Spleen (tissue), 11 donors: ENCODE data around the gene RAD51B. TPM values are rescaled to one million over a fixed set of nuclear protein-coding genes. Genes with fewer than 3 reads are reported as not detected.

Source experiments
- DNase-seq: peaks from one replicate; pipeline ENCODE4 v3.0.0-alpha.2; 2020
- H3K27ac ChIP-seq, 8 donors: fragments of 200-600 bp; sonication (generic) in 7 of 8; 1 replicate in 4 of 8; 2 replicates in 4 of 8; pipeline versions ENCODE4 v1.5.0 to v1.8.0; 2016 to 2021; ENCODE audit warnings: inconsistent platforms in 4 of 8, mild to moderate bottlenecking in 4 of 8, moderate library complexity in 1 of 8
- H3K27me3 ChIP-seq, 7 donors: fragments of 200-600 bp; sonication (generic) in 6 of 7; replicated peaks in 1 of 7; 1 replicate in 4 of 7; 2 replicates in 3 of 7; pipeline versions ENCODE4 v1.5.0 to v1.8.0; 2016 to 2021; ENCODE audit warnings: inconsistent platforms in 3 of 7, mild to moderate bottlenecking in 1 of 7
- H3K36me3 ChIP-seq, 6 donors: fragments of 200-600 bp; sonication (generic) in 5 of 6; 1 replicate in 4 of 6; 2 replicates in 2 of 6; pipeline versions ENCODE4 v1.5.0 to v1.8.0; 2016 to 2021; ENCODE audit warnings: inconsistent platforms in 2 of 6
- H3K4me1 ChIP-seq, 6 donors: fragments of 200-600 bp; sonication (generic) in 5 of 6; 1 replicate in 3 of 6; 2 replicates in 3 of 6; pipeline versions ENCODE4 v1.5.0 to v1.8.0; 2016 to 2021; ENCODE audit warnings: inconsistent platforms in 3 of 6
- H3K4me3 ChIP-seq, 8 donors: fragments of 200-600 bp; sonication (generic) in 7 of 8; 1 replicate in 4 of 8; 2 replicates in 4 of 8; pipeline versions ENCODE4 v1.5.0 to v1.8.0; 2016 to 2021; ENCODE audit warnings: inconsistent platforms in 4 of 8, mild to moderate bottlenecking in 4 of 8, moderate library complexity in 2 of 8
- H3K9me3 ChIP-seq, 8 donors: fragments of 200-600 bp; sonication (generic) in 7 of 8; 1 replicate in 4 of 8; 2 replicates in 4 of 8; pipeline versions ENCODE4 v1.5.0 to v1.8.0; 2016 to 2021; ENCODE audit warnings: inconsistent platforms in 4 of 8
- POLR2A ChIP-seq, 3 donors: fragments of 450-650 bp; IDR thresholded peaks; one replicate each; pipeline ENCODE4 v1.5.1; 2017; ENCODE audit warnings: antibody characterized with exemption in 3 of 3, mild to moderate bottlenecking in 1 of 3
- POLR2AphosphoS5 ChIP-seq, 3 donors: sonication (generic); formaldehyde crosslinking; IDR thresholded peaks; one replicate each; pipeline ENCODE4 v1.5.1; 2017; ENCODE audit warnings: antibody characterized with exemption in 3 of 3
- WGBS, 5 donors: extraction: QIAGEN DNeasy Blood & Tissue Kit in 3 of 5; methylation state at CpG; one replicate each; pipeline versions ENCODE4 v1.1.5 to v1.1.7; 2013 to 2018; 5-methylcytosine and 5-hydroxymethylcytosine counted together
- intact Hi-C: fragments of 100-400 bp; cut with DNase I; formaldehyde crosslinking; loops from one replicate; pipeline ENCODE4 v1.15.0; 2023; ENCODE audit warnings: low total_unique reads
- polyA plus RNA-seq, 3 donors: library from polyadenylated mRNA; stranded (reverse); fragments of 200-250 nt; gene quantifications; one replicate each; pipeline ENCODE4 v1.2.1, GENCODE V29; 2013
- total RNA-seq, 7 donors: library from RNA; depleted of rRNA in 3 of 7; stranded (reverse); fragments of >200 nt in 3 of 7; fragmentation: NEBNext Ultra II Directional in 4 of 7; extraction: Animal tissue kit (Norgen Biotek cat#: 25700) in 4 of 7; gene quantifications; one replicate each; pipeline versions ENCODE4 v1.1.0 to v1.2.1, GENCODE V29; 2016 to 2021
- TF ChIP-seq, protein P1 (sequence below), 11 experiments: fragments of 200-600 bp in 7 of 11; fragments of 450-650 bp in 4 of 11; sonication (generic) in 4 of 11; IDR thresholded peaks in 8 of 11; conservative IDR thresholded peaks in 3 of 11; 1 replicate in 7 of 11; 2 replicates in 4 of 11; pipeline versions ENCODE4 v1.4.0 to v1.8.0; 2016 to 2021; ENCODE audit warnings: antibody characterized with exemption in 11 of 11, inconsistent platforms in 4 of 11, mild to moderate bottlenecking in 1 of 11
- donor health status: healthy with polysubstance abuse.
- donor health status: DM: no; HTN: no; CAD: no; lungs with moderate emphysema.
- donor health status: DM: no; HTN: no; CAD: no.
- donor health status: Bipolar disorder and iron deficiency.
- donor health status: healthy.
- donor health status: DM: no; HTN: no; CAD: no.
- donor health status: DM: yes; HTN: yes; CAD: no.

The RAD51B gene
- total and polyA plus RNA-seq, 10 donors = 4.2 to 43.7 (median 29.8) TPM

GRCh38 chr14:67942080-67942710, 122.6 kb downstream of the RAD51B start:
- TF ChIP-seq POLR2AphosphoS5 (IDR thresholded peaks at IDR 0.05) = no peak
- TF ChIP-seq, protein P1, sequence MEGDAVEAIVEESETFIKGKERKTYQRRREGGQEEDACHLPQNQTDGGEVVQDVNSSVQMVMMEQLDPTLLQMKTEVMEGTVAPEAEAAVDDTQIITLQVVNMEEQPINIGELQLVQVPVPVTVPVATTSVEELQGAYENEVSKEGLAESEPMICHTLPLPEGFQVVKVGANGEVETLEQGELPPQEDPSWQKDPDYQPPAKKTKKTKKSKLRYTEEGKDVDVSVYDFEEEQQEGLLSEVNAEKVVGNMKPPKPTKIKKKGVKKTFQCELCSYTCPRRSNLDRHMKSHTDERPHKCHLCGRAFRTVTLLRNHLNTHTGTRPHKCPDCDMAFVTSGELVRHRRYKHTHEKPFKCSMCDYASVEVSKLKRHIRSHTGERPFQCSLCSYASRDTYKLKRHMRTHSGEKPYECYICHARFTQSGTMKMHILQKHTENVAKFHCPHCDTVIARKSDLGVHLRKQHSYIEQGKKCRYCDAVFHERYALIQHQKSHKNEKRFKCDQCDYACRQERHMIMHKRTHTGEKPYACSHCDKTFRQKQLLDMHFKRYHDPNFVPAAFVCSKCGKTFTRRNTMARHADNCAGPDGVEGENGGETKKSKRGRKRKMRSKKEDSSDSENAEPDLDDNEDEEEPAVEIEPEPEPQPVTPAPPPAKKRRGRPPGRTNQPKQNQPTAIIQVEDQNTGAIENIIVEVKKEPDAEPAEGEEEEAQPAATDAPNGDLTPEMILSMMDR (IDR thresholded peaks at IDR 0.05 in 8 of 11, conservative IDR thresholded peaks at IDR 0.05 in 3 of 11) = no peak
- TF ChIP-seq POLR2A (IDR thresholded peaks at IDR 0.05) = no peak
- H3K4me3 ChIP-seq = no peak overlapping the region
- no peaks in the 10 kb centered on the region for H3K9me3 ChIP-seq

DNA sequence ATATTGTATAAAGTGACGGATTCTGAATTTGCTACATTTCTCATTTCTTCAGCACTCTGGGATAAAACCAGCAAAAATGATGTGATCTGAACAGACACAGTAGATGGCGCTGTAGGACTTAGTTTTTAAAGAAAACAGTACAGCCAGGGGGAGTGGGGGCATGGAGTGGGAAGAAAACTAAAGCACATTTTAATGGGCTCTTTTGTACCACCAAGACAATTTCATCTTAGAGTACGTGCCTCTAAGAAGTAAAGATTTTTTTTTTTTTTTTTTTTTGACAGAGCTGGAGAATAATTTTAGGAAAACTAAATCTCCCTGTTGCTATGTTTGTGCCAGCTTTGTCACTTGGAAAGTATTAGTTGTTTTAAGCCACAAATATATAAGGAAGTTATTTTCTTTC, 124.4 kb downstream of the RAD51B start:
- DNase-seq = no peak
- Histone ChIP-seq H3K36me3 (no peaks in the 10 kb centered on the region), H3K9me3 (no peaks in the 10 kb centered on the region), H3K4me3 (no peak overlapping the region), H3K4me1 (peaks cover 0 to 31% (median 10%) of the 10 kb centered on the region in 6 donors), H3K27ac (peak overlapping the region in 1 of 8 donors; percentile 11), H3K27me3 (no peaks in the 10 kb centered on the region)
- intact Hi-C loops = no loop called here
- WGBS, 5 donors = 18 to 35% (median 26%) methylated on average over 3 of the region's 3 CpGs
- TF ChIP-seq POLR2AphosphoS5 (IDR thresholded peaks at IDR 0.05) = no peak
- TF ChIP-seq, protein P1 (IDR thresholded peaks at IDR 0.05 in 8 of 11, conservative IDR thresholded peaks at IDR 0.05 in 3 of 11) = peak; percentile 33 to 95 (median 70)
- TF ChIP-seq POLR2A (IDR thresholded peaks at IDR 0.05) = no peak

More at GRCh38 chr14:67942080-67942710, 122.6 kb downstream of the RAD51B start:
- H3K27me3 ChIP-seq = no peaks in the 10 kb centered on the region
- WGBS, 5 donors = 73 to 85% (median 78%) methylated on average over 4 of the region's 4 CpGs
- peaks cover 0 to 35% (median 10%) of the 10 kb centered on the region in 6 donors for H3K4me1 ChIP-seq
- DNase-seq = no peak
- peak overlapping the region in 5 of 8 donors; percentile 32 to 48 (median 35) for H3K27ac ChIP-seq
- intact Hi-C loops = no loop called here
- no peaks in the 10 kb centered on the region for H3K36me3 ChIP-seq

DNA sequence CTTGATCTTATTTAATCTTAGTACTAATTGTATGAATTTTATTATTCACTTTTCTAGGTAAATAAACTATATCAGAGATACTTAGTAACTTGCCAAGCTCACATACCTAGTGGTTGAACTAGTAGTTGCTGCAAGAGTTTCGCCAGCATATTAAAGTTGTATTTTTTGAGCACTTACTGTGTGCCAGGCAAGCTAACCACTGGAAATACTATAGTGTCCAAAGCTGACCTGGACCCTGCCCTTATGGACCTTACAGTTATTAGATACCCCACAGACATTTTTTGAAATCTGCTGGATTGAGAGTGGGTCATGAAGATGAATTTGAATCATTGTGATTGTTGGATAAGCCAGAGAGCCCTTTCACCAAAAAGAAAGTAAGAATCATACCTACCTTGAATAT, 125.0 kb downstream of the RAD51B start:
- peak overlapping the region in 1 of 8 donors; percentile 11 for H3K27ac ChIP-seq
- intact Hi-C loops = no loop called here
- H3K4me3 ChIP-seq = no peak overlapping the region
- DNase-seq = no peak
- TF ChIP-seq POLR2A (IDR thresholded peaks at IDR 0.05) (no peak), POLR2AphosphoS5 (IDR thresholded peaks at IDR 0.05) (no peak)
- TF ChIP-seq, protein P1 (IDR thresholded peaks at IDR 0.05 in 8 of 11, conservative IDR thresholded peaks at IDR 0.05 in 3 of 11) = no peak
- H3K4me1 ChIP-seq = peaks cover 0 to 31% (median 10%) of the 10 kb centered on the region in 6 donors
- H3K9me3 ChIP-seq = peaks cover 0 to 4% (median 0%) of the 10 kb centered on the region in 8 donors
- H3K36me3 ChIP-seq = no peaks in the 10 kb centered on the region
- whole genome bisulfite sequencing, 5 donors = 90 to 100% (median 95%) methylated on average over 1 of the region's 1 CpG
- no peaks in the 10 kb centered on the region for H3K27me3 ChIP-seq

DNA sequence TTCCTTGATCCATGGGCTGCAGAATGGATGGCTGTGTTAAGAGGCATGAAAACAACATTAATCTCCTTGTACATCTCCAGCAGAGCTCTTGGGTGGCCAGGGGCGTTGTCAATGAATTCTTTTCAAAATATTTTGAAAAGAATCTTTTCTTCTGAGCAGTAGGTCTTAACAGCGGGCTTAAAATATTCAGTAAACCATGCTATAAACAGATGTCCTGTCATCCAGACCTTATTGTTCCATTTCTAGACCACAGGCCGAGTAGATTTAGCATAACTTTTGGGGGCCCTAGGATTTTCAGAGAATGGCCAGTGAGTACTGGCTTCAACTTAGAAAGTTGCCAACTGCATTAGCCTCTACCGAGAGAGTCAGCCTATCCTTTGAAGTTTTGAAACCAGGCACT, 130.2 kb downstream of the RAD51B start:
- no peak for DNase-seq
- Histone ChIP-seq H3K27ac (no peak overlapping the region), H3K9me3 (peaks cover 0 to 9% (median 0%) of the 10 kb centered on the region in 8 donors), H3K36me3 (no peaks in the 10 kb centered on the region), H3K27me3 (no peaks in the 10 kb centered on the region), H3K4me3 (no peak overlapping the region), H3K4me1 (peaks cover 0 to 3% (median 0%) of the 10 kb centered on the region in 6 donors)
- 94 to 99% (median 96%) methylated on average over 4 of the region's 4 CpGs for WGBS, 5 donors
- TF ChIP-seq, protein P1 (IDR thresholded peaks at IDR 0.05 in 8 of 11, conservative IDR thresholded peaks at IDR 0.05 in 3 of 11) = no peak
- no peak for TF ChIP-seq POLR2AphosphoS5 (IDR thresholded peaks at IDR 0.05)
- no peak for TF ChIP-seq POLR2A (IDR thresholded peaks at IDR 0.05)
- intact Hi-C loops = no loop called here
